H1 (cell line): ENCODE data around the gene GALNT2. TPM values are rescaled to one million over a fixed set of nuclear protein-coding genes. Genes with fewer than 3 reads are reported as not detected.

Source experiments
- BACH1 ChIP-seq: IDR thresholded peaks from 2 replicates; pipeline ENCODE4 v1.6.1; 2012; ENCODE audit warnings: low read length, improper control_type of control experiment
- EGR1 ChIP-seq: IDR thresholded peaks from 2 replicates; pipeline ENCODE4 v1.6.1; 2011; ENCODE audit warnings: low read depth, low read length, borderline replicate concordance
- HDAC2 ChIP-seq, 2 experiments: fragments of 300-600 bp in 1 of 2; sonication (generic) in 1 of 2; IDR thresholded peaks; 2 replicates each; pipeline ENCODE4 v1.6.1; 2011 to 2012; ENCODE audit warnings: low read depth in 2 of 2, low read length in 2 of 2, mild to moderate bottlenecking in 2 of 2, moderate library complexity in 2 of 2, borderline replicate concordance in 1 of 2, inconsistent platforms in 1 of 2
- PHF8 ChIP-seq: fragments of 200-600 bp; sonication (generic); conservative IDR thresholded peaks from 2 replicates; pipeline ENCODE4 v1.7.1; 2012; ENCODE audit warnings: low read depth, mild to moderate bottlenecking, inconsistent platforms, low read length, moderate library complexity
- POLR2A ChIP-seq, 2 experiments: IDR thresholded peaks; 1 replicate in 1 of 2; 2 replicates in 1 of 2; pipeline ENCODE4 v1.6.1; 2011; ENCODE audit warnings: low read depth in 2 of 2, low read length in 2 of 2, mild to moderate bottlenecking in 2 of 2; ENCODE audit errors: control extremely low read depth in 1 of 2
- RNF2 ChIP-seq: fragments of 200-900, 300-1000 bp; sonication (generic); IDR thresholded peaks from 2 replicates; pipeline ENCODE4 v1.7.1; 2016; ENCODE audit warnings: borderline replicate concordance, low read depth, mild to moderate bottlenecking, antibody characterized with exemption, low read length; ENCODE audit not compliant: poor library complexity, severe bottlenecking; ENCODE audit errors: missing control alignments
- TBP ChIP-seq: IDR thresholded peaks from 2 replicates; pipeline ENCODE4 v1.6.1; 2011; ENCODE audit warnings: low read depth, low read length, improper control_type of control experiment
- TCF12 ChIP-seq: IDR thresholded peaks from 2 replicates; pipeline ENCODE4 v1.6.1; 2011; ENCODE audit warnings: low read depth, mild to moderate bottlenecking, low read length
- polyA plus RNA-seq, 7 experiments: library from polyadenylated mRNA; depleted of rRNA in 3 of 7; stranded (reverse) in 5 of 7; unstranded in 2 of 7; fragments of >200 nt in 5 of 7; fragments of 200-250 nt in 2 of 7; gene quantifications; 1 replicate in 5 of 7; 2 replicates in 1 of 7; 4 replicates in 1 of 7; pipeline versions ENCODE4 v1.2.1 to v1.2.3, GENCODE V29; 2011 to 2013; ENCODE audit warnings: missing spikeins in 2 of 7, mixed read lengths in 2 of 7
- total RNA-seq: library from RNA; stranded (reverse); fragmentation: NEBNext Ultra II Directional; extraction: Animal tissue kit (Norgen Biotek cat#: 25700); gene quantifications from 2 replicates; pipeline ENCODE4 v1.2.1, GENCODE V29; 2021
- TF ChIP-seq, protein P1 (sequence below): fragments of 300-600 bp; sonication (generic); IDR thresholded peaks from 2 replicates; pipeline ENCODE4 v1.7.1; 2012; ENCODE audit warnings: low read length, moderate library complexity, mild to moderate bottlenecking, inconsistent platforms; ENCODE audit not compliant: insufficient replicate concordance
- TF ChIP-seq, protein P2 (sequence below): IDR thresholded peaks from 2 replicates; pipeline ENCODE4 v1.6.1; 2012; ENCODE audit warnings: low read length, inconsistent platforms

The GALNT2 gene
- total and polyA plus RNA-seq, 2 of the 8 experiments (the other 6 are each of a cell fraction or from before 2014, with no cell fraction given): 34.5 to 75.3 TPM

DNA sequence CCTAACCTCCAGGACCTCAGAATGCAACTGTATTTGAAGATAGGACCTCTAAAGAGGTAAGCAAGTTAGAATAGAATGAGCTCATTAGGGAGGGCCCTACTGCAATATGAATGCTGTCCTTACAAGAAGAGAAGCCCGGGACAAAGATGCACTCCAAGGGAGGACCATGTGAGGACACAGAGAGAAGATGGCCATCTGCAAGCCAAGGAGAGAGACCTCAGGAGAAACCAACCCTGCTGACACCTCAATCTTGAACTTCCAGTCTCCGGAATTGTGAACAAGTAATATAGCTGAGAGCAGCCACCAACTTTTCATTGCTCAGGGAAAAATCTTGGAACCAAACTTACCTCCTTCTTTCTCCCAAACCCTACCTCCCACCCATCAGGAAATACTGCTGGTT, 15.0 kb upstream of the GALNT2 start (continued):
- TF ChIP-seq, protein P1, sequence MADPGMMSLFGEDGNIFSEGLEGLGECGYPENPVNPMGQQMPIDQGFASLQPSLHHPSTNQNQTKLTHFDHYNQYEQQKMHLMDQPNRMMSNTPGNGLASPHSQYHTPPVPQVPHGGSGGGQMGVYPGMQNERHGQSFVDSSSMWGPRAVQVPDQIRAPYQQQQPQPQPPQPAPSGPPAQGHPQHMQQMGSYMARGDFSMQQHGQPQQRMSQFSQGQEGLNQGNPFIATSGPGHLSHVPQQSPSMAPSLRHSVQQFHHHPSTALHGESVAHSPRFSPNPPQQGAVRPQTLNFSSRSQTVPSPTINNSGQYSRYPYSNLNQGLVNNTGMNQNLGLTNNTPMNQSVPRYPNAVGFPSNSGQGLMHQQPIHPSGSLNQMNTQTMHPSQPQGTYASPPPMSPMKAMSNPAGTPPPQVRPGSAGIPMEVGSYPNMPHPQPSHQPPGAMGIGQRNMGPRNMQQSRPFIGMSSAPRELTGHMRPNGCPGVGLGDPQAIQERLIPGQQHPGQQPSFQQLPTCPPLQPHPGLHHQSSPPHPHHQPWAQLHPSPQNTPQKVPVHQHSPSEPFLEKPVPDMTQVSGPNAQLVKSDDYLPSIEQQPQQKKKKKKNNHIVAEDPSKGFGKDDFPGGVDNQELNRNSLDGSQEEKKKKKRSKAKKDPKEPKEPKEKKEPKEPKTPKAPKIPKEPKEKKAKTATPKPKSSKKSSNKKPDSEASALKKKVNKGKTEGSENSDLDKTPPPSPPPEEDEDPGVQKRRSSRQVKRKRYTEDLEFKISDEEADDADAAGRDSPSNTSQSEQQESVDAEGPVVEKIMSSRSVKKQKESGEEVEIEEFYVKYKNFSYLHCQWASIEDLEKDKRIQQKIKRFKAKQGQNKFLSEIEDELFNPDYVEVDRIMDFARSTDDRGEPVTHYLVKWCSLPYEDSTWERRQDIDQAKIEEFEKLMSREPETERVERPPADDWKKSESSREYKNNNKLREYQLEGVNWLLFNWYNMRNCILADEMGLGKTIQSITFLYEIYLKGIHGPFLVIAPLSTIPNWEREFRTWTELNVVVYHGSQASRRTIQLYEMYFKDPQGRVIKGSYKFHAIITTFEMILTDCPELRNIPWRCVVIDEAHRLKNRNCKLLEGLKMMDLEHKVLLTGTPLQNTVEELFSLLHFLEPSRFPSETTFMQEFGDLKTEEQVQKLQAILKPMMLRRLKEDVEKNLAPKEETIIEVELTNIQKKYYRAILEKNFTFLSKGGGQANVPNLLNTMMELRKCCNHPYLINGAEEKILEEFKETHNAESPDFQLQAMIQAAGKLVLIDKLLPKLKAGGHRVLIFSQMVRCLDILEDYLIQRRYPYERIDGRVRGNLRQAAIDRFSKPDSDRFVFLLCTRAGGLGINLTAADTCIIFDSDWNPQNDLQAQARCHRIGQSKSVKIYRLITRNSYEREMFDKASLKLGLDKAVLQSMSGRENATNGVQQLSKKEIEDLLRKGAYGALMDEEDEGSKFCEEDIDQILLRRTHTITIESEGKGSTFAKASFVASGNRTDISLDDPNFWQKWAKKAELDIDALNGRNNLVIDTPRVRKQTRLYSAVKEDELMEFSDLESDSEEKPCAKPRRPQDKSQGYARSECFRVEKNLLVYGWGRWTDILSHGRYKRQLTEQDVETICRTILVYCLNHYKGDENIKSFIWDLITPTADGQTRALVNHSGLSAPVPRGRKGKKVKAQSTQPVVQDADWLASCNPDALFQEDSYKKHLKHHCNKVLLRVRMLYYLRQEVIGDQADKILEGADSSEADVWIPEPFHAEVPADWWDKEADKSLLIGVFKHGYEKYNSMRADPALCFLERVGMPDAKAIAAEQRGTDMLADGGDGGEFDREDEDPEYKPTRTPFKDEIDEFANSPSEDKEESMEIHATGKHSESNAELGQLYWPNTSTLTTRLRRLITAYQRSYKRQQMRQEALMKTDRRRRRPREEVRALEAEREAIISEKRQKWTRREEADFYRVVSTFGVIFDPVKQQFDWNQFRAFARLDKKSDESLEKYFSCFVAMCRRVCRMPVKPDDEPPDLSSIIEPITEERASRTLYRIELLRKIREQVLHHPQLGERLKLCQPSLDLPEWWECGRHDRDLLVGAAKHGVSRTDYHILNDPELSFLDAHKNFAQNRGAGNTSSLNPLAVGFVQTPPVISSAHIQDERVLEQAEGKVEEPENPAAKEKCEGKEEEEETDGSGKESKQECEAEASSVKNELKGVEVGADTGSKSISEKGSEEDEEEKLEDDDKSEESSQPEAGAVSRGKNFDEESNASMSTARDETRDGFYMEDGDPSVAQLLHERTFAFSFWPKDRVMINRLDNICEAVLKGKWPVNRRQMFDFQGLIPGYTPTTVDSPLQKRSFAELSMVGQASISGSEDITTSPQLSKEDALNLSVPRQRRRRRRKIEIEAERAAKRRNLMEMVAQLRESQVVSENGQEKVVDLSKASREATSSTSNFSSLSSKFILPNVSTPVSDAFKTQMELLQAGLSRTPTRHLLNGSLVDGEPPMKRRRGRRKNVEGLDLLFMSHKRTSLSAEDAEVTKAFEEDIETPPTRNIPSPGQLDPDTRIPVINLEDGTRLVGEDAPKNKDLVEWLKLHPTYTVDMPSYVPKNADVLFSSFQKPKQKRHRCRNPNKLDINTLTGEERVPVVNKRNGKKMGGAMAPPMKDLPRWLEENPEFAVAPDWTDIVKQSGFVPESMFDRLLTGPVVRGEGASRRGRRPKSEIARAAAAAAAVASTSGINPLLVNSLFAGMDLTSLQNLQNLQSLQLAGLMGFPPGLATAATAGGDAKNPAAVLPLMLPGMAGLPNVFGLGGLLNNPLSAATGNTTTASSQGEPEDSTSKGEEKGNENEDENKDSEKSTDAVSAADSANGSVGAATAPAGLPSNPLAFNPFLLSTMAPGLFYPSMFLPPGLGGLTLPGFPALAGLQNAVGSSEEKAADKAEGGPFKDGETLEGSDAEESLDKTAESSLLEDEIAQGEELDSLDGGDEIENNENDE: no peak
- no peak for TF ChIP-seq PHF8
- no peak for TF ChIP-seq BACH1
- TF ChIP-seq EGR1: no peak
- TF ChIP-seq RNF2: no peak
- TF ChIP-seq HDAC2 (IDR thresholded peaks at IDR 0.05; ENCODE audit: borderline replicate concordance in 1 of 2, low read depth in 2 of 2, low read length in 2 of 2): no peak
- TF ChIP-seq TBP: no peak
- no peak for TF ChIP-seq TCF12
- TF ChIP-seq, protein P2, sequence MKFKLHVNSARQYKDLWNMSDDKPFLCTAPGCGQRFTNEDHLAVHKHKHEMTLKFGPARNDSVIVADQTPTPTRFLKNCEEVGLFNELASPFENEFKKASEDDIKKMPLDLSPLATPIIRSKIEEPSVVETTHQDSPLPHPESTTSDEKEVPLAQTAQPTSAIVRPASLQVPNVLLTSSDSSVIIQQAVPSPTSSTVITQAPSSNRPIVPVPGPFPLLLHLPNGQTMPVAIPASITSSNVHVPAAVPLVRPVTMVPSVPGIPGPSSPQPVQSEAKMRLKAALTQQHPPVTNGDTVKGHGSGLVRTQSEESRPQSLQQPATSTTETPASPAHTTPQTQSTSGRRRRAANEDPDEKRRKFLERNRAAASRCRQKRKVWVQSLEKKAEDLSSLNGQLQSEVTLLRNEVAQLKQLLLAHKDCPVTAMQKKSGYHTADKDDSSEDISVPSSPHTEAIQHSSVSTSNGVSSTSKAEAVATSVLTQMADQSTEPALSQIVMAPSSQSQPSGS: no peak
- TF ChIP-seq POLR2A (IDR thresholded peaks at IDR 0.05; ENCODE audit: control extremely low read depth in 1 of 2, low read depth in 2 of 2, low read length in 2 of 2): no peak
